ENCODE measurements around the gene NR1I3.

Gene NR1I3

GRCh38 chr1:161219078-161219892 lies 18.7 kb downstream of the NR1I3 start:
- H3K36me3 ChIP-seq (ENCODE audit: control insufficient read depth in 2 of 2, insufficient read depth in 1 of 2, low read length in 2 of 2) = peaks cover 2 to 8% of the 10 kb centered on the region in 2 experiments; a peak in 2 of 3 replicates
- H3K4me1 ChIP-seq (ENCODE audit: control insufficient read depth, insufficient read depth, low read length) = no peaks in the 10 kb centered on the region
- ChIA-PET CTCF (interaction anchor here (0.6 to 2.5 kb wide), 10 partner anchors 8 to 492 kb away, joined by 3 to 9 read pairs (median 4); partner anchors contain the start of gene NDUFS2), POLR2A (interaction anchor here (1.3 kb wide), 1 partner anchor 17 kb away, joined by 3 read pairs; the partner anchor contains the start of gene NDUFS2)
- TF ChIP-seq YY1 (tag by site-specific recombination; IDR thresholded peaks at IDR 0.05) = no peak
- TF ChIP-seq ZNF416 (tag by site-specific recombination; IDR thresholded peaks at IDR 0.05) = no peak
- TF ChIP-seq ZNF114 (tag by site-specific recombination; IDR thresholded peaks at IDR 0.05) = no peak
- TF ChIP-seq ZNF707 (tag by site-specific recombination; IDR thresholded peaks at IDR 0.05) = no peak
- TF ChIP-seq EGR2 (tag by site-specific recombination; IDR thresholded peaks at IDR 0.05; ENCODE audit: low read depth) = no peak
- no peak for TF ChIP-seq ZNF174 (tag by site-specific recombination; IDR thresholded peaks at IDR 0.05)
- TF ChIP-seq SP3 (tag by site-specific recombination; IDR thresholded peaks at IDR 0.05) = no peak
- no peak for TF ChIP-seq ZNF2 (tag by site-specific recombination; IDR thresholded peaks at IDR 0.05)
- TF ChIP-seq OVOL3 (tag by site-specific recombination; IDR thresholded peaks at IDR 0.05) = no peak
- TF ChIP-seq ZNF664 (tag by site-specific recombination; IDR thresholded peaks at IDR 0.05) = no peak
- TF ChIP-seq ZNF560 (tag by site-specific recombination; IDR thresholded peaks at IDR 0.05; ENCODE audit: borderline replicate concordance) = no peak
- TF ChIP-seq, protein P1, sequence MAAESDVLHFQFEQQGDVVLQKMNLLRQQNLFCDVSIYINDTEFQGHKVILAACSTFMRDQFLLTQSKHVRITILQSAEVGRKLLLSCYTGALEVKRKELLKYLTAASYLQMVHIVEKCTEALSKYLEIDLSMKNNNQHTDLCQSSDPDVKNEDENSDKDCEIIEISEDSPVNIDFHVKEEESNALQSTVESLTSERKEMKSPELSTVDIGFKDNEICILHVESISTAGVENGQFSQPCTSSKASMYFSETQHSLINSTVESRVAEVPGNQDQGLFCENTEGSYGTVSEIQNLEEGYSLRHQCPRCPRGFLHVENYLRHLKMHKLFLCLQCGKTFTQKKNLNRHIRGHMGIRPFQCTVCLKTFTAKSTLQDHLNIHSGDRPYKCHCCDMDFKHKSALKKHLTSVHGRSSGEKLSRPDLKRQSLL (tag by site-specific recombination; IDR thresholded peaks at IDR 0.05) = no peak
- TF ChIP-seq ZNF777 (tag by site-specific recombination; IDR thresholded peaks at IDR 0.05; ENCODE audit: borderline replicate concordance) = no peak
- no peak for TF ChIP-seq ZNF596 (tag by site-specific recombination; IDR thresholded peaks at IDR 0.05)
- no peak for TF ChIP-seq ZNF239 (tag by site-specific recombination; IDR thresholded peaks at IDR 0.05)
- TF ChIP-seq ZNF184 (tag by site-specific recombination; IDR thresholded peaks at IDR 0.05) = no peak
- no peak for TF ChIP-seq OSR2 (tag by site-specific recombination; IDR thresholded peaks at IDR 0.05)
- H3K4me3 ChIP-seq (ENCODE audit: low read depth, low read length) = no peak overlapping the region
- H3K27ac ChIP-seq (ENCODE audit: extremely low read depth, low read depth, low read length) = no peak overlapping the region
- H3K9me3 ChIP-seq (ENCODE audit: control insufficient read depth, insufficient read depth, low read depth, low read length) = no peaks in the 10 kb centered on the region

- Histone ChIP-seq H3K4me3 (ENCODE audit: low read depth, low read length) (no peak overlapping the region), H3K4me1 (ENCODE audit: control insufficient read depth, insufficient read depth, low read length) (no peaks in the 10 kb centered on the region), H3K27ac (ENCODE audit: extremely low read depth, low read depth, low read length) (no peak overlapping the region), H3K36me3 (ENCODE audit: control insufficient read depth in 2 of 2, insufficient read depth in 1 of 2, low read length in 2 of 2) (peaks cover 4 to 16% of the 10 kb centered on the region in 2 experiments), H3K9me3 (ENCODE audit: control insufficient read depth, insufficient read depth, low read depth, low read length) (no peaks in the 10 kb centered on the region)
- ChIA-PET CTCF (interaction anchor here (0.7 to 2.5 kb wide), 11 partner anchors 8 to 164 kb away, joined by 3 to 9 read pairs (median 5); partner anchors contain the start of gene NDUFS2), POLR2A (interaction anchor here (1.3 kb wide), 1 partner anchor 16 kb away, joined by 3 read pairs; the partner anchor contains the start of gene NDUFS2)
- TF ChIP-seq ZNF791 (tag by site-specific recombination; IDR thresholded peaks at IDR 0.05) (no peak), ZNF211 (tag by site-specific recombination; IDR thresholded peaks at IDR 0.05; ENCODE audit: low read depth) (no peak), GLIS1 (tag by site-specific recombination; IDR thresholded peaks at IDR 0.05) (no peak), ZNF184 (tag by site-specific recombination; IDR thresholded peaks at IDR 0.05) (no peak), ZFP37 (tag by site-specific recombination; IDR thresholded peaks at IDR 0.05) (no peak), ZNF658 (tag by site-specific recombination; IDR thresholded peaks at IDR 0.05) (no peak), TCF7L2 (IDR thresholded peaks at IDR 0.05; ENCODE audit: borderline replicate concordance, low read depth, low read length) (no peak)
Observed at GRCh38 chr1:161218301-161219077, 19.5 kb downstream of the NR1I3 start.

Data from HEK293 (cell line).